Gastroesophageal sphincter (tissue), 4 donors: ENCODE data around the gene CEP170. TPM values are rescaled to one million over a fixed set of nuclear protein-coding genes. Genes with fewer than 3 reads are reported as not detected.

ENCODE experiments used
- ATAC-seq: fragments of 150-250 bp; one replicate; pipeline ENCODE4 v1.9.1; 2016; ENCODE audit warnings: mild to moderate bottlenecking, moderate library complexity
- H3K27ac ChIP-seq, 4 donors: fragments of 200-600 bp; sonication (generic) in 3 of 4; 1 replicate in 3 of 4; 2 replicates in 1 of 4; pipeline ENCODE4 v1.5.1; 2016 to 2019
- H3K27me3 ChIP-seq: fragments of 200-600 bp; sonication (generic); one replicate; pipeline ENCODE4 v1.5.1; 2019
- H3K36me3 ChIP-seq, 2 donors: fragments of 200-600 bp; sonication (generic); one replicate each; pipeline ENCODE4 v1.5.1; 2019; ENCODE audit warnings: control low read depth in 1 of 2
- H3K4me1 ChIP-seq, 3 donors: fragments of 200-600 bp; sonication (generic); 1 replicate in 2 of 3; 2 replicates in 1 of 3; pipeline ENCODE4 v1.5.1; 2016 to 2019; ENCODE audit warnings: control low read depth in 2 of 3
- H3K4me3 ChIP-seq, 2 donors: fragments of 200-600 bp; sonication (generic); one replicate each; pipeline ENCODE4 v1.5.1; 2019; ENCODE audit warnings: mild to moderate bottlenecking in 1 of 2, moderate library complexity in 1 of 2
- H3K9me3 ChIP-seq, 3 donors: fragments of 200-600 bp; sonication (generic); one replicate each; pipeline ENCODE4 v1.5.1; 2017 to 2019; ENCODE audit warnings: control low read depth in 2 of 3
- EP300 ChIP-seq: sonication (generic); formaldehyde crosslinking; IDR thresholded peaks from one replicate; pipeline ENCODE4 v1.6.1; 2017; ENCODE audit warnings: antibody characterized with exemption, mild to moderate bottlenecking
- POLR2A ChIP-seq, 2 donors: fragments of 450-650 bp; IDR thresholded peaks; one replicate each; pipeline ENCODE4 v1.6.1; 2017; ENCODE audit warnings: antibody characterized with exemption in 2 of 2, mild to moderate bottlenecking in 2 of 2, moderate library complexity in 1 of 2
- POLR2AphosphoS5 ChIP-seq: sonication (generic); formaldehyde crosslinking; IDR thresholded peaks from one replicate; pipeline ENCODE4 v1.6.1; 2017; ENCODE audit warnings: antibody characterized with exemption
- WGBS, 2 donors: methylation state at CpG; one replicate each; pipeline ENCODE4 v1.1.5; 2018; ENCODE audit warnings: low coverage in 1 of 2; 5-methylcytosine and 5-hydroxymethylcytosine counted together
- total RNA-seq, 4 donors: library from RNA; depleted of rRNA; stranded (reverse); fragments of >200 nt; gene quantifications; one replicate each; pipeline ENCODE4 v1.1.0, GENCODE V29; 2016
- TF ChIP-seq, protein P1 (sequence below), 4 experiments: fragments of 200-600 bp in 2 of 4; fragments of 450-650 bp in 2 of 4; sonication (generic) in 1 of 4; IDR thresholded peaks; one replicate each; pipeline ENCODE4 v1.5.1; 2017 to 2019; ENCODE audit warnings: antibody characterized with exemption in 4 of 4, mild to moderate bottlenecking in 2 of 4, moderate library complexity in 2 of 4

The CEP170 gene
- total RNA-seq, 4 donors from 2014 or later: 33.1 to 53.5 (median 41.6) TPM

DNA sequence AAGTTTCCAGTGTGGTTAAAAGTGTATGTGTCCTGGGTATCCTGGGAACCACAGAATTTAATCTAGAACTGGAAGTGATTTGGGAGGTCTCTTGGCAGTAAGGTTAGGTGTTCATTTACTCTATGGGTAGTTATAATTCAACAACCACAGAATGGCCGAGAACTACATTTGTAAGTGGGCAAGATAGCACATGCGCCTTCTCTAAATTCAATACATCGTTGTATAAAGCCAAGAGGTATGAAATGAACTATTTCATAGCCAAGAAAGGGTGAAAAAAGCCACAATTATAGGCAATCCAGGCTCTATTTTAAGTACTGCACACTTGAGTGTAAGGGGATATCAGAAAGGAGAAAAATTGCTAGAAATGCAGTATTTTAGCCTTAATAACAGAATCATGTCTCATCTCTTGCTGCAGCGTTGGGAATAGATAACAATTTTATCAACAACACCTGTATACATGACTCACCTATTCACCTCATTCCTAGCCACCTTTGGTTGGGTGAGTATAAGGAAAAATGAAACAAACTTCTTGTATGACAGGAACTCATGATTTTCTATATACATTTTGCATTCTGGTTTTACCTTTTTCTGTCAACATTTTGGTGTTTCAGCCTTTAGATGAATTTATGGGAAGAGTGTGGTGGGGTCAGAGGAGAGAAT is 5.3 kb upstream of the CEP170 start:
- ATAC-seq: no peak
- no peaks in the 10 kb centered on the region for H3K36me3 ChIP-seq
- TF ChIP-seq EP300 (no peak), POLR2AphosphoS5 (no peak), POLR2A (IDR thresholded peaks at IDR 0.05) (no peak)
- TF ChIP-seq, protein P1, sequence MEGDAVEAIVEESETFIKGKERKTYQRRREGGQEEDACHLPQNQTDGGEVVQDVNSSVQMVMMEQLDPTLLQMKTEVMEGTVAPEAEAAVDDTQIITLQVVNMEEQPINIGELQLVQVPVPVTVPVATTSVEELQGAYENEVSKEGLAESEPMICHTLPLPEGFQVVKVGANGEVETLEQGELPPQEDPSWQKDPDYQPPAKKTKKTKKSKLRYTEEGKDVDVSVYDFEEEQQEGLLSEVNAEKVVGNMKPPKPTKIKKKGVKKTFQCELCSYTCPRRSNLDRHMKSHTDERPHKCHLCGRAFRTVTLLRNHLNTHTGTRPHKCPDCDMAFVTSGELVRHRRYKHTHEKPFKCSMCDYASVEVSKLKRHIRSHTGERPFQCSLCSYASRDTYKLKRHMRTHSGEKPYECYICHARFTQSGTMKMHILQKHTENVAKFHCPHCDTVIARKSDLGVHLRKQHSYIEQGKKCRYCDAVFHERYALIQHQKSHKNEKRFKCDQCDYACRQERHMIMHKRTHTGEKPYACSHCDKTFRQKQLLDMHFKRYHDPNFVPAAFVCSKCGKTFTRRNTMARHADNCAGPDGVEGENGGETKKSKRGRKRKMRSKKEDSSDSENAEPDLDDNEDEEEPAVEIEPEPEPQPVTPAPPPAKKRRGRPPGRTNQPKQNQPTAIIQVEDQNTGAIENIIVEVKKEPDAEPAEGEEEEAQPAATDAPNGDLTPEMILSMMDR (IDR thresholded peaks at IDR 0.05): no peak
- peaks cover 0 to 43% (median 0%) of the 10 kb centered on the region in 3 donors for H3K4me1 ChIP-seq
- no peaks in the 10 kb centered on the region for H3K27me3 ChIP-seq
- no peak overlapping the region for H3K27ac ChIP-seq
- no peak overlapping the region for H3K4me3 ChIP-seq
- no peaks in the 10 kb centered on the region for H3K9me3 ChIP-seq
- 57 to 63% methylated on average over 4 of the region's 4 CpGs for WGBS, 2 donors

DNA sequence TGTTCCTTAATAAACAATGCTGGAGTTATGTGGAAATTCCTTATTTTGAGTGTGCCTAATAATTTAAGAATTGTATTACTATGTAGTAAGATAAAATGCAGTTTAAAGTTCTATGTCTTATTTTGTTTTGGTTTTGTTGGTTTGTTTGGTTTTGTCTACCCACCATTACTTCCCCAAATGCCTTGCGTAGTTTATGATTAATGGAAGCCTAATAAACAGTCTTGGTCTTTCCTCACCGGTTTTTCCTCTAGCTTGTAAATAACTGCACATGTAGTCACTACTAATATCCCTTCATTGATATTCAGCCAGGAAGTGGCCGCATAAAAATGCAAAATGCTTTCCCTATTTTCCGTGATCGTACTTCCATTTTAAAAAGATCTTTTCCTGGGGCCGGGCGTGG is 3.6 kb upstream of the CEP170 start:
- WGBS, 2 donors: 78 to 93% methylated on average over 2 to 5 of the region's 7 CpGs
- peaks cover 0 to 29% (median 0%) of the 10 kb centered on the region in 3 donors for H3K4me1 ChIP-seq

DNA sequence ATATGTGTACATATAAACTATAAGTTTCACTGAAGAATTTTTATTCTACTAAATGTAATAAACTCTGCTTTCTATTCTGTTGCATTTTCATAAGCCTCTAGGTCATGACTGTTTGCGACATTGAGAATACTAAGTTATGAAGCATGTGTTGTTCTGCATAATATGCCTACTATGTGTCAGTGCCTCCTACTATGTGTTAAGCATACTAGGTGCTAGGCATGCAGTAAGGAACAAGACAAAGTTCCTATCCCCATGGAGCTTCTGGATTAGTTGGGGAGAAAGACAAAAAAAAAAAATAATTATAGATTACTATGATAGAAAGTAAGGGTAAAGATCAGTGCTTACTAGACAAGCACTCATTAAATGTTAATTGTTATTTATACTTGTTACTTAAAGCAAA is 2.1 kb upstream of the CEP170 start:
- Histone ChIP-seq H3K4me1 (peaks cover 0 to 41% (median 0%) of the 10 kb centered on the region in 3 donors), H3K4me3 (peak overlapping the region in 1 of 2 donors; percentile 90)
- no peak for ATAC-seq

More for the DNA sequence above, 3.6 kb upstream of the CEP170 start:
- no peaks in the 10 kb centered on the region for H3K36me3 ChIP-seq
- no peak overlapping the region for H3K4me3 ChIP-seq
- no peaks in the 10 kb centered on the region for H3K27me3 ChIP-seq
- H3K27ac ChIP-seq: no peak overlapping the region
- H3K9me3 ChIP-seq: no peaks in the 10 kb centered on the region
- TF ChIP-seq POLR2AphosphoS5: no peak
- no peak for TF ChIP-seq POLR2A (IDR thresholded peaks at IDR 0.05)
- no peak for TF ChIP-seq EP300
- TF ChIP-seq, protein P1 (IDR thresholded peaks at IDR 0.05): no peak
- ATAC-seq: no peak

DNA sequence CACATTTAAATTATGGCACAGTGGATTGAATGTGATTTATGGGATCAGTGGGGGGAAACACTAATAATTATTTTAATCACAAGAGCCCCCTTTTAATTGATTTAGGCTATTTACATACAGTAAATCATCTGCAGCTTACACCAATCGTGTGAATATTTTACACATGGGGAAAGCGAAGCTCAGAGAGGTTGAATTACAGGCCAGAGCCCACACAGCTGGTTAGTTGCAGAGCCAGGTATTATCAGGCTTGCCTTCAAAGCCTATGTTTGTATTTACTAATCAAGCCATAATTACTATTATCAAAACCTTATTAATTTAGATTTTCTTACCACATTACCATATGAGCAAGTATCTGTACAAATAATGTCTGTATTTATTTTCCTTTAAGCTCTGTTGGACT is 1.5 kb upstream of the CEP170 start:
- ATAC-seq: no peak
- peaks cover 0 to 47% (median 0%) of the 10 kb centered on the region in 3 donors for H3K4me1 ChIP-seq
- H3K9me3 ChIP-seq: no peaks in the 10 kb centered on the region
- WGBS, 2 donors: 41 to 43% methylated on average over 2 of the region's 2 CpGs
- peak overlapping the region; percentile 71 to 90 for H3K4me3 ChIP-seq
- H3K27me3 ChIP-seq: no peaks in the 10 kb centered on the region
- H3K27ac ChIP-seq: peak overlapping the region; percentile 81 to 99 (median 94)
- TF ChIP-seq EP300: no peak
- no peaks in the 10 kb centered on the region for H3K36me3 ChIP-seq

More for the DNA sequence above, 2.1 kb upstream of the CEP170 start:
- 94 to 100% methylated on average over 1 of the region's 1 CpG for WGBS, 2 donors
- no peaks in the 10 kb centered on the region for H3K27me3 ChIP-seq
- no peak overlapping the region for H3K27ac ChIP-seq
- no peaks in the 10 kb centered on the region for H3K9me3 ChIP-seq
- H3K36me3 ChIP-seq: no peaks in the 10 kb centered on the region
- TF ChIP-seq POLR2A (IDR thresholded peaks at IDR 0.05): no peak
- no peak for TF ChIP-seq POLR2AphosphoS5
- TF ChIP-seq EP300: no peak
- TF ChIP-seq, protein P1 (IDR thresholded peaks at IDR 0.05): no peak

DNA sequence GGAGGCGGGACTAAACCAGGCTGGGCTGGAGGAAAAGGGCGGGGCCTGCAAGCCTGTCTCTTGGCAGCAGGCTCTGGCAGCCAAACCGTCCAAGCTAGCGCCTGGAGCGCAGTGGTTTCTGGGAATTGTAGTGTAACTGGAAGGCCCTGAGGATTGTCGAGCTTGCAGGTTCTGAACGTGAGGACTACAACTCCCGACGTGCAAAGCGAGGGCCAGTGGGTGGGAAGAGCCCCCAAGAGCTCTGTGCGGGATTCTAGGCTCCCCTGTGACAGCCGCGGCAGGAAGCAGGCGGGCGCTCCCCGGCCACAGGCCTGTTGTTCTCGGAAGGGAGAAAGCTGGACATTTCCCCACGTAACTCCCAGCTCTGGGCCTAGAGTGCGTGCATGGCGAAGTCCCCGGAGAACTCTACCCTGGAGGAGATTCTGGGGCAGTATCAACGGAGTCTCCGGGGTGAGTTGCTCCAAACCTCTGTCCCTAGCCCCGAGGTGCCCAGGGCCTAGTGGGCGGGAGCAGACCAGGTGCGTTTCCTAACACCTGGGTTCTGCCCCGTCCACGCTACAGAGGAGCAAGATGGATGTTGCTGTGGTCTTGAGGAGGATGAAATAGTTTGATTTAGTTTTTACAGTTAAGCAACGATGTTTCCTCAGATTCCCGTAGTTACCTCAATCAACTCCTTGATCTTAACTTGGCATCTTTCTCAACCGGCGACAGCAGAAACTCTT is 871 bp upstream of the CEP170 start, which contains the start of gene SDCCAG8:
Gene SDCCAG8 (plus strand): TSS at position 251 of the 722 bp plus-strand sequence. CDS start 133 bp downstream, at position 384.
- WGBS, 2 donors: 0 to 1% methylated on average over 7 to 12 of the region's 32 CpGs
- H3K4me1 ChIP-seq: peaks cover 0 to 51% (median 0%) of the 10 kb centered on the region in 3 donors
- peak; percentile 95 for ATAC-seq

More for the DNA sequence above, 871 bp upstream of the CEP170 start, which contains the start of gene SDCCAG8:
- TF ChIP-seq POLR2AphosphoS5 (no peak), POLR2A (IDR thresholded peaks at IDR 0.05) (peak; percentile 79 to 87), EP300 (no peak)
- TF ChIP-seq, protein P1 (IDR thresholded peaks at IDR 0.05): no peak
- Histone ChIP-seq H3K9me3 (no peaks in the 10 kb centered on the region), H3K27ac (peak within 1 kb of the TSS; percentile 86 to 99 (median 94)), H3K27me3 (no peaks in the 10 kb centered on the region), H3K4me3 (peak within 1 kb of the TSS; percentile 71 to 90), H3K36me3 (no peaks in the 10 kb centered on the region)
